ENCODE data around the gene XRRA1.

DNA sequence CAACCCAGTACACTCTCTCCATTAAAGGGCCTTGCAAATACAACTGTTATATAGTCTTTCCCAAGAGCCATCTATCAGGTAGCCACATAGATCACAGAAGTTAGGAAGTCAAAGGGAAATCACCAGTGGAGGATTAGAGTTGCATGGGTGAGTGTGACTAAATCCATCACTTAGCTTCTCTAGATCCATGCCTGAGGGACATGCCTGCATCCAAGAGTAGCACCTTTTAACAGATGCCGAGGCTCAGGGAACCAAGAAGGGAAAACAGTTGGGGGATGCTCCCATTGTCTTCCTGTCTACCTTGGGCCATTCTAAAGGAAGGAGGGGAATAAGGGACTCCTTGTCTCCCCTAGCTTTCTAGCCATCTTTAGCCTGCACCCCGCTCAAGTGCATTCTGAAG, 77.9 kb downstream of the XRRA1 start:
- TF ChIP-seq, protein P1, sequence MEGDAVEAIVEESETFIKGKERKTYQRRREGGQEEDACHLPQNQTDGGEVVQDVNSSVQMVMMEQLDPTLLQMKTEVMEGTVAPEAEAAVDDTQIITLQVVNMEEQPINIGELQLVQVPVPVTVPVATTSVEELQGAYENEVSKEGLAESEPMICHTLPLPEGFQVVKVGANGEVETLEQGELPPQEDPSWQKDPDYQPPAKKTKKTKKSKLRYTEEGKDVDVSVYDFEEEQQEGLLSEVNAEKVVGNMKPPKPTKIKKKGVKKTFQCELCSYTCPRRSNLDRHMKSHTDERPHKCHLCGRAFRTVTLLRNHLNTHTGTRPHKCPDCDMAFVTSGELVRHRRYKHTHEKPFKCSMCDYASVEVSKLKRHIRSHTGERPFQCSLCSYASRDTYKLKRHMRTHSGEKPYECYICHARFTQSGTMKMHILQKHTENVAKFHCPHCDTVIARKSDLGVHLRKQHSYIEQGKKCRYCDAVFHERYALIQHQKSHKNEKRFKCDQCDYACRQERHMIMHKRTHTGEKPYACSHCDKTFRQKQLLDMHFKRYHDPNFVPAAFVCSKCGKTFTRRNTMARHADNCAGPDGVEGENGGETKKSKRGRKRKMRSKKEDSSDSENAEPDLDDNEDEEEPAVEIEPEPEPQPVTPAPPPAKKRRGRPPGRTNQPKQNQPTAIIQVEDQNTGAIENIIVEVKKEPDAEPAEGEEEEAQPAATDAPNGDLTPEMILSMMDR (conservative IDR thresholded peaks at IDR 0.05; ENCODE audit: low read depth, low read length) = no peak
- TF ChIP-seq RFX5 (IDR thresholded peaks at IDR 0.05; ENCODE audit: low read depth, low read length) = no peak
- no peak for TF ChIP-seq MXI1 (IDR thresholded peaks at IDR 0.05; ENCODE audit: borderline replicate concordance, low read depth, low read length)
- no peak for TF ChIP-seq SMC3 (IDR thresholded peaks at IDR 0.05; ENCODE audit: low read depth, low read length)
